Endothelial cell of umbilical vein (primary cell): Measurements from ENCODE around the gene TBC1D9.

ENCODE experiments used
- EZH2 ChIP-seq: IDR thresholded peaks from 2 replicates; pipeline ENCODE4 v1.6.1; 2012; ENCODE audit warnings: borderline replicate concordance, low read depth, mild to moderate bottlenecking, moderate library complexity, low read length, inconsistent platforms; ENCODE audit not compliant: severe bottlenecking
- FOS ChIP-seq: IDR thresholded peaks from 2 replicates; pipeline ENCODE4 v1.6.1; 2011; ENCODE audit warnings: mild to moderate bottlenecking, low read length, moderate library complexity, borderline replicate concordance; ENCODE audit not compliant: insufficient read depth
- JUN ChIP-seq: IDR thresholded peaks from 2 replicates; pipeline ENCODE4 v1.6.1; 2011; ENCODE audit warnings: borderline replicate concordance, low read depth; ENCODE audit not compliant: insufficient read length, insufficient read depth
- MYC ChIP-seq: IDR thresholded peaks from one replicate; pipeline ENCODE4 v1.6.1; 2011; ENCODE audit warnings: mild to moderate bottlenecking, low read depth, low read length
- POLR2A ChIP-seq: IDR thresholded peaks from 2 replicates; pipeline ENCODE4 v1.6.1; 2012; ENCODE audit warnings: low read depth, mild to moderate bottlenecking, control low read depth, low read length
- POLR2AphosphoS5 ChIP-seq: IDR thresholded peaks from 2 replicates; pipeline ENCODE4 v1.6.1; 2012; ENCODE audit warnings: low read depth, mild to moderate bottlenecking, control low read depth, low read length, moderate library complexity; ENCODE audit not compliant: insufficient read depth
- TF ChIP-seq, protein P1 (sequence below), 2 donors: IDR thresholded peaks; 1 replicate in 1 of 2; 2 replicates in 1 of 2; pipeline ENCODE4 v1.5.1; 2011; ENCODE audit warnings: low read length in 2 of 2, mild to moderate bottlenecking in 2 of 2, moderate library complexity in 2 of 2, control low read depth in 1 of 2, inconsistent platforms in 1 of 2, low read depth in 1 of 2; ENCODE audit not compliant: insufficient read depth in 1 of 2; ENCODE audit errors: extremely low read depth in 1 of 2
- TF ChIP-seq, protein P2 (sequence below): IDR thresholded peaks from 2 replicates; pipeline ENCODE4 v1.6.1; 2011; ENCODE audit not compliant: insufficient read depth, insufficient read length

DNA sequence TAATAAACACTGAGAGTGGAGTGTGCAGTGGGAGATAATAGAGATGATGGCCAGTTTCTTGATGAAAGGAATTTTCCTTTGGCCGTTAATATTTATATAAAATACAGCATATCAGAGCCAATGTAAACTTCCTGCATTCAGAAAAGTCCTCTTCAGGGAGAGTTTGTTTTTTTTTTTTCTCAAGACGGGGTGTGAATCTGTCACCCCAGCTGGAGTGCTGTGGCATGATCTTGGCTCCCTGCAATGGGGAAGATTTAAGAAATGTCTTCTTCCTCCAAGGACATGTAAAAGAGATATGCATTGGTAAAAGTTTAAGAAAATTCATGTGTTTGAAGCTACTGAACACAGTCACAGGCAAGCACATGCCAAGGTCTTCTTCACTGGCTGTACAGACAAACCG is 25.4 kb upstream of the TBC1D9 start:
- TF ChIP-seq, protein P1, sequence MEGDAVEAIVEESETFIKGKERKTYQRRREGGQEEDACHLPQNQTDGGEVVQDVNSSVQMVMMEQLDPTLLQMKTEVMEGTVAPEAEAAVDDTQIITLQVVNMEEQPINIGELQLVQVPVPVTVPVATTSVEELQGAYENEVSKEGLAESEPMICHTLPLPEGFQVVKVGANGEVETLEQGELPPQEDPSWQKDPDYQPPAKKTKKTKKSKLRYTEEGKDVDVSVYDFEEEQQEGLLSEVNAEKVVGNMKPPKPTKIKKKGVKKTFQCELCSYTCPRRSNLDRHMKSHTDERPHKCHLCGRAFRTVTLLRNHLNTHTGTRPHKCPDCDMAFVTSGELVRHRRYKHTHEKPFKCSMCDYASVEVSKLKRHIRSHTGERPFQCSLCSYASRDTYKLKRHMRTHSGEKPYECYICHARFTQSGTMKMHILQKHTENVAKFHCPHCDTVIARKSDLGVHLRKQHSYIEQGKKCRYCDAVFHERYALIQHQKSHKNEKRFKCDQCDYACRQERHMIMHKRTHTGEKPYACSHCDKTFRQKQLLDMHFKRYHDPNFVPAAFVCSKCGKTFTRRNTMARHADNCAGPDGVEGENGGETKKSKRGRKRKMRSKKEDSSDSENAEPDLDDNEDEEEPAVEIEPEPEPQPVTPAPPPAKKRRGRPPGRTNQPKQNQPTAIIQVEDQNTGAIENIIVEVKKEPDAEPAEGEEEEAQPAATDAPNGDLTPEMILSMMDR (IDR thresholded peaks at IDR 0.05; ENCODE audit: extremely low read depth in 1 of 2, insufficient read depth in 1 of 2, low read depth in 1 of 2, low read length in 2 of 2) = no peak
- TF ChIP-seq POLR2A = no peak
- TF ChIP-seq, protein P2, sequence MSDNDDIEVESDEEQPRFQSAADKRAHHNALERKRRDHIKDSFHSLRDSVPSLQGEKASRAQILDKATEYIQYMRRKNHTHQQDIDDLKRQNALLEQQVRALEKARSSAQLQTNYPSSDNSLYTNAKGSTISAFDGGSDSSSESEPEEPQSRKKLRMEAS = no peak
- TF ChIP-seq MYC = no peak
- no peak for TF ChIP-seq EZH2
- no peak for TF ChIP-seq POLR2AphosphoS5
- TF ChIP-seq FOS = no peak
- no peak for TF ChIP-seq JUN
